ENCODE measurements around the gene STXBP1.

Gene STXBP1

DNA sequence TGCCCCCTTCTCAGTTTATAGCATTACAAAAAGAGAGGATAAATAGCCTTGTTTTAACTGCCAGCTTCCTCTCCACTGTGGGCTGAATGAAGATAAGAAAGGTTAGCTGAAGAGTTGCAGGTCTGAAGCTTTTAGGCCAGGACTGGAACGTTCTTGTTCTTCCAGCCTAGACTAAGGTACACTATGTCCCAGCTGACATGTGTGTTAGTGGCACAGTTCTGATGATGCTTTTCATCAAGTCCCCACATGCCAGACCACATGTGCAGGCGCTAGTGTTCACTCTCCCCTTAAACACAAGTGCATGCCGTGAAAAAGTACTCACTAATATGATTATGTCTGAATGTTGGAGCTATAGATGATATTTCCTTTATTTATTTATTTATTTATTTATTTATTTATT, 40.7 kb downstream of the STXBP1 start:
- TF ChIP-seq, protein P1, sequence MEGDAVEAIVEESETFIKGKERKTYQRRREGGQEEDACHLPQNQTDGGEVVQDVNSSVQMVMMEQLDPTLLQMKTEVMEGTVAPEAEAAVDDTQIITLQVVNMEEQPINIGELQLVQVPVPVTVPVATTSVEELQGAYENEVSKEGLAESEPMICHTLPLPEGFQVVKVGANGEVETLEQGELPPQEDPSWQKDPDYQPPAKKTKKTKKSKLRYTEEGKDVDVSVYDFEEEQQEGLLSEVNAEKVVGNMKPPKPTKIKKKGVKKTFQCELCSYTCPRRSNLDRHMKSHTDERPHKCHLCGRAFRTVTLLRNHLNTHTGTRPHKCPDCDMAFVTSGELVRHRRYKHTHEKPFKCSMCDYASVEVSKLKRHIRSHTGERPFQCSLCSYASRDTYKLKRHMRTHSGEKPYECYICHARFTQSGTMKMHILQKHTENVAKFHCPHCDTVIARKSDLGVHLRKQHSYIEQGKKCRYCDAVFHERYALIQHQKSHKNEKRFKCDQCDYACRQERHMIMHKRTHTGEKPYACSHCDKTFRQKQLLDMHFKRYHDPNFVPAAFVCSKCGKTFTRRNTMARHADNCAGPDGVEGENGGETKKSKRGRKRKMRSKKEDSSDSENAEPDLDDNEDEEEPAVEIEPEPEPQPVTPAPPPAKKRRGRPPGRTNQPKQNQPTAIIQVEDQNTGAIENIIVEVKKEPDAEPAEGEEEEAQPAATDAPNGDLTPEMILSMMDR (IDR thresholded peaks at IDR 0.05; ENCODE audit: low read depth, low read length, missing control alignments): no peak
- no peak overlapping the region for H3K4me3 ChIP-seq (ENCODE audit: low read depth, low read length)
- no peak for DNase-seq (ENCODE audit: low read depth)

GRCh38 chr9:127654619-127655018, 42.5 kb downstream of the STXBP1 start:
- H3K4me3 ChIP-seq (ENCODE audit: low read depth, low read length): no peak overlapping the region
- TF ChIP-seq, protein P1 (IDR thresholded peaks at IDR 0.05; ENCODE audit: low read depth, low read length, missing control alignments): no peak
- DNase-seq (ENCODE audit: low read depth): no peak

GRCh38 chr9:127658428-127658827, 46.4 kb downstream of the STXBP1 start:
- DNase-seq (ENCODE audit: low read depth): no peak
- TF ChIP-seq, protein P1 (IDR thresholded peaks at IDR 0.05; ENCODE audit: low read depth, low read length, missing control alignments): no peak
- no peak overlapping the region for H3K4me3 ChIP-seq (ENCODE audit: low read depth, low read length)

DNA sequence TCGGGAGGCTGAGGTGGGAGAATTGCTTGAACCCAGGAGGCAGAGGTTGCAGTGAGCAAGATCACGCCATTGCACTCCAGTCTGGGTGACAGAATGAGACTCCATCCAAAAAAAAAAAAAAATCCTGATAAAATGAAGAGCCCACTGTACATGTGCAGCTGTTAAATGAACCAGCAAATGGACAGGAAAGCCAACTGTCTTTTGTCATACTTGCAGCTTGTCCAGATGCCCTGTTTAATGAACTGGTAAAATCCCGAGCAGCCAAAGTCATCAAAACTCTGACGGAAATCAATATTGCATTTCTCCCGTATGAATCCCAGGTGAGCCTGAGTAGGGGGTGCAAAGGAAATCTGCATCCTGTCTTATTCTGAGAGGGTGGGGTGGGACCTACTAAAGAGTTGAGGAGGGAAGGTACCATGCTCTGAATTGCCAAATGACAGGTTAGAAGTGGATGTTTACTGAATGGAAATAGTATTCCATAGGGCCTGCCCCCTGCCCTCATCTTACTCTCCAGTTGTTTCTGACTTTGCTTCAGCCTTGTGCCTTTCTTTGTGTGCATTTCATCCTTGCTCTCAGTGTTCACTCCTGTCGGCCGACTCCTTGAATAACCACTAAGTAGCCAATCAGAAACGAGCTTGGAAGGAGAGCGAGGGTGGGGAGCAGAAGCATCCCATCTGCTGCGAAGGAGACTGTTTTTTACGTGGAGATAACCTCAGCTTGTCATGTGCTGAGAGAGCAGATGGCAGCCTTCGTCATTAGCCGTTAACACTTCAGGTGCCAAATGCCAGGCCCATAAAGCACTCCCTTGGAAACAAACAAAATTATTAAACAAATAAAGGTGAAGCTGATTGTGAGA, 49.0 kb downstream of the STXBP1 start:
- no peak overlapping the region for H3K4me3 ChIP-seq (ENCODE audit: low read depth, low read length)
- no peak for DNase-seq (ENCODE audit: low read depth)
- TF ChIP-seq, protein P1 (IDR thresholded peaks at IDR 0.05; ENCODE audit: low read depth, low read length, missing control alignments): no peak

DNA sequence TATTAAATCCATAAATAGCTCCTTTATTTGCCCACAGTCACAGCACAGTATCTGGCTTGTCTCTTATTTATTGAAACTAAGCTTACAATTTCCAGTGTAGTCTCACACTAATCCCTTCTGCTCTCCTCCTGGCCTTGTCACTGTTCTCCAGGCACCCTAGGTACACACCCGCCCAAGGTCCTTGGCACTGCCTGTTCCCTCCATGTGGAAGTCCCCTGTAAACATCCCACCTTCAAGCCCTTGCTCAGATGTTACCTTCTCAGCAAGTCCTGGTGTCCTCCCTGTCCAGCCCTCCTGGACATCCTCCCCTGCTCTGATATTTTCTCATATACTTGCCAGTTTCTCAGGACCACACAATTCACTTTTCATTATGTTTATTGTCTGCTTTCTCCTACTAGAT, 50.5 kb downstream of the STXBP1 start:
- H3K4me3 ChIP-seq (ENCODE audit: low read depth, low read length): no peak overlapping the region
- no peak for DNase-seq (ENCODE audit: low read depth)
- TF ChIP-seq, protein P1 (IDR thresholded peaks at IDR 0.05; ENCODE audit: low read depth, low read length, missing control alignments): no peak

- no peak overlapping the region for H3K4me3 ChIP-seq (ENCODE audit: low read depth, low read length)
- TF ChIP-seq, protein P1 (IDR thresholded peaks at IDR 0.05; ENCODE audit: low read depth, low read length, missing control alignments): no peak
- DNase-seq (ENCODE audit: low read depth): no peak
These were observed 52.2 kb downstream of the STXBP1 start for GRCh38 chr9:127664324-127664677.
